COR-L47 (cell line): Measurements from ENCODE around the gene CLDN12.

ENCODE experiments used
- DNase-seq: peaks from one replicate; lab custom pipeline; 2025; lab: John Stamatoyannopoulos, UW

CLDN12 gene

DNA sequence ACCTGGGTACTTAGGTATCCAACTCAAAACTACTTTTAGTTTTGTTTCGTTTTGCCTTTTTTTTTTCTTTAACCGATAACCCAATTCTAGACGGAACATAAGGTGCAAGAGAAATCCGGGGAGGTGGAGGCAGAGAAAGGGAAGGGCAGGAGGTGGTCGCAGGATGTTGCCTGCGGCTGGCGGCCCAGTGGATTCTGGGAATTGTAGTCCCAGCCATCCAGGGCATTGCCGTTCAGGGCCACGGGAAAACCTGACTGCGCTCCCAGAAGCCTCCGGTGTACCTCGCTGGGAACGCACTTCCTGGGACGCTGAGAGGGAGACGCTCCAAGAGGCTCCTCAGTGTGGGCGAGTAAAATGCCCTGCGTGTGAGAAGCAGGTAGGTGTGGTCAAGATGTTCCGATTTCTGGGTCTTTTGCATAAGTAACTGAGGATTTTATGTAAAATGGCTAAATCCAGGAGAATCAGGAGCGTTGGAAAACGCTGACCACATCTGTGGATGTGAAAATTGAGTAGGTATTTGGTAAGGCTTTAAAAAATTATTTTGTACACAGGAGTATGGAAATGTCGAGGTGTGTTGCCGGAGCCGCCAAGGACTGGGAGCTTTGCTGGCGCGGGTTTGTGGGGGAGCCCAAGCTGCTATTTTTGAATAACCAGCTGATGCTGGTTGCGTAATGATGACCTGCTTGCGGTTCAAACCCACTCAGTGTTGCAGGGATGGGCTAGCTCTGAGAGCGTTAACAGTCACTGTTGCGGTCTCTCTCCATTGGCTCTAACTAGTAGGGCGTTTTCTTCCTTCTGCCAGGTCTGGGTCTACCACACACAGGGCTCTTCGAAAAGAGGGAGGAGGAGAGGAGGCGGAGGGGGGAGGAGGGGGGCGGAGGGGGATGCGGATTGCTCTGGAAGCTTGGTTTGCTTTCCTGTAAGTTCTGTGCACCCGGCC lies at the start of gene CLDN12:
CLDN12 (plus strand) TSS at position 288 of the 940 bp plus-strand sequence. CDS start 9,216 bp downstream, outside the sequence.
- DNase-seq: peak; percentile 90

GRCh38 chr7:90383422-90383821 lies 19.8 kb upstream of the CLDN12 start:
- DNase-seq: no peak

GRCh38 chr7:90383861-90384260 lies 19.4 kb upstream of the CLDN12 start:
- DNase-seq: no peak

GRCh38 chr7:90384433-90384832 lies 18.8 kb upstream of the CLDN12 start:
- no peak for DNase-seq

- DNase-seq: no peak
These were observed 15.6 kb upstream of the CLDN12 start for GRCh38 chr7:90387470-90388240.

DNA sequence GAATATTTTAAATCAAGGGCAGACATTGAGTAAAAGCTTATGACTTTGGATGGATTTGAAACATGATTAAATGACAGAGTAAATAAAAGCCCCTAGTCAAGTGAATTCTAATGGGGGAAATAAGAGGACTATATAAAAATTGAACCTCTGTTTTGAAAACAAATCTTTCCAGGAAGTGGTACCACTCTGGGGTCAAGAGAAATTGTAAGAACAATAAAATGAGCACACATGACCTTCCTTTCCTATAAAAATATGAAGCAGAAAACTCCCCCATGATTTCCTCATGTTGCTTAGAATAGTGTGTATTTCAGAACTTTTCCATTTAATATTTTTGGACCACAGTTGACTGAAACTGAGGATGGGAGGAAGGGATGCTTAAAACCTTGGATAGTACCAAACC lies 12.3 kb upstream of the CLDN12 start:
- DNase-seq: no peak

GRCh38 chr7:90391488-90391887 lies 11.8 kb upstream of the CLDN12 start:
- no peak for DNase-seq

GRCh38 chr7:90396420-90396819 lies 6.8 kb upstream of the CLDN12 start:
- DNase-seq: no peak

GRCh38 chr7:90401989-90402388 lies 1.3 kb upstream of the CLDN12 start:
- DNase-seq: peak; percentile 34

GRCh38 chr7:90402785-90403173 lies 482 bp upstream of the CLDN12 start:
- DNase-seq: no peak

GRCh38 chr7:90404777-90405176 lies 1.5 kb downstream of the CLDN12 start:
- DNase-seq: no peak

- no peak for DNase-seq
These were observed 4.2 kb downstream of the CLDN12 start for GRCh38 chr7:90407484-90407821.

DNA sequence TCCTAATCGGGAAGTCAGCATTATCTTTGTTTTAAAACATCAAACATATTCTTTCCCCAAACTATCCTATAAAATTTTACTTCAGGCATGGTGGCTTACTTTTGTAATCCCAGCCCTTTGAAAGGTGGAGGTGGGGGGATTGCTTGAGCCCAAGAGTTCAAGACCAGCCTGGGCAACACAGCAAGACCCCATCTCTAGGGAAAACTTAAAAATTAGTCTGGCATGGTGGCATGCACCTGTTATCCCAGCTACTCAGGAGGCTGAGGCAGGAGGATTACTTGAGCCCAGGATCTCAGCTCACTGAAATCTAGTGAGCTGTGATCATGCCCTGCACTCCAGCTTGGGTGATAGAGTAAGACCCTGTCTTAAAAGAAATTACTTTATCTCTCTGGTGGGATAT lies 4.9 kb downstream of the CLDN12 start:
- DNase-seq: no peak

GRCh38 chr7:90409667-90410066 lies 6.4 kb downstream of the CLDN12 start:
- DNase-seq: no peak

GRCh38 chr7:90411510-90411909 lies 8.2 kb downstream of the CLDN12 start:
- DNase-seq: peak; percentile 19

DNA sequence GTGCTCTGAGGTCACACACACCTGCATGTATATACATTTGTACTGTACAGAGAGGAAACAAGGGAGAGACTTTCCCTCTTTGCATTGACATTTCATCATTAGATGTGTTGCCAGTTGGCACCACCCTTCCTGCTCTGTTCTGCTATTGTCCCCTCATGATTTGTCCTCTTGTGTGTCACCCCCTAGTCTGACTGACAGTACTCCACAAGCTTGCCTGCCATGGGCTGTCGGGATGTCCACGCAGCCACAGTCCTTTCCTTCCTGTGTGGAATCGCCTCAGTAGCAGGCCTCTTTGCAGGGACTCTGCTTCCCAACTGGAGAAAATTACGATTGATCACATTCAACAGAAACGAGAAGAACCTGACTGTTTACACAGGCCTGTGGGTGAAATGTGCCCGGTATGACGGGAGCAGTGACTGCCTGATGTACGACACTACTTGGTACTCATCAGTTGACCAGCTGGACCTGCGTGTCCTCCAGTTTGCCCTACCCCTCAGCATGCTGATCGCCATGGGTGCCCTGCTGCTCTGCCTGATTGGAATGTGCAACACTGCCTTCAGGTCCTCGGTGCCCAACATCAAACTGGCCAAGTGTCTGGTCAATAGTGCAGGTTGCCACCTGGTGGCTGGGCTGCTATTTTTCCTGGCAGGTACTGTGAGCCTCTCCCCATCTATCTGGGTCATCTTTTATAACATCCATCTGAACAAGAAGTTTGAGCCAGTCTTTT lies 9.4 kb downstream of the CLDN12 start:
- DNase-seq: peak; percentile 16

DNA sequence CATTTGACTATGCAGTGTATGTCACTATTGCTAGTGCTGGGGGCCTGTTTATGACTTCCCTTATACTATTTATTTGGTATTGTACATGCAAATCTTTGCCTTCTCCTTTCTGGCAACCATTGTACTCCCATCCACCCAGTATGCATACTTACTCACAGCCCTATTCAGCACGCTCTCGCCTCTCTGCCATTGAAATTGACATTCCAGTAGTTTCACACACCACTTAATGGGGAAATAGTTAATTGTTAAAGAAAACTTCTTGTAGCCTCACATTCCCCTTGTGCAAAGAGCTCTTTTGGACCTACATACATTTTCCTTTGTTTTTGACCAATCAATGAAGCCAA lies 9.9 kb downstream of the CLDN12 start:
- DNase-seq: no peak

GRCh38 chr7:90421651-90422050 lies 18.4 kb downstream of the CLDN12 start:
- DNase-seq: no peak

GRCh38 chr7:90424720-90425119 lies 21.5 kb downstream of the CLDN12 start:
- DNase-seq: no peak

GRCh38 chr7:90425376-90425775 lies 22.1 kb downstream of the CLDN12 start:
- DNase-seq: no peak

GRCh38 chr7:90430614-90431460 lies 27.6 kb downstream of the CLDN12 start:
- no peak for DNase-seq

DNA sequence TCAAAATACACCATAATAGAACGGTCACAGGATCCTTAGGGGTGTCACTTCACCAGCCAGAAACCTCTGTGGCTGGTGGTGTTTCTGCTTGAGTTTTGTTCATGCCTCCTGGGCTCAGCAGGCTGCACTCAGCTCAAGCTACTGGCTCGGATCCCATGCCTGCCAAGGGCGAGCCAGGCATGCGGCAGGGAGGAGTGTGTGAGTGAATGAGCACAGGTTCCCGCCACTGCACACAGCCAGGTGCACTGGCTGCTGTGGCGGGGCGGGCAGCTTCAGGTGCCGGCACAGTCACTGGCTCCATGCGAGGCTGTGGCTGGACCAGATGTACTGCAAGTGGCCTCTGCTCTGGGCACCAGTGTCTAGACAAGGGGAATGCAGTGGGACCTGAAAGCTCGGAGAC lies 29.5 kb downstream of the CLDN12 start:
- no peak for DNase-seq
